ENCODE results near the gene ELMO3.

GRCh38 chr16:67245674-67246080, 46.7 kb downstream of the ELMO3 start:
- TF ChIP-seq POLR2A (IDR thresholded peaks at IDR 0.05) (no peak), CTCF (IDR thresholded peaks at IDR 0.05) (no peak)
